NCI-H2081 treated with DMSO at 0.1 percent for 48 hours (cell line): ENCODE measurements around the gene CSF1R.

Experiments used
- DNase-seq: peaks from one replicate; lab custom pipeline; 2025; lab: John Stamatoyannopoulos, UW

Gene CSF1R

DNA sequence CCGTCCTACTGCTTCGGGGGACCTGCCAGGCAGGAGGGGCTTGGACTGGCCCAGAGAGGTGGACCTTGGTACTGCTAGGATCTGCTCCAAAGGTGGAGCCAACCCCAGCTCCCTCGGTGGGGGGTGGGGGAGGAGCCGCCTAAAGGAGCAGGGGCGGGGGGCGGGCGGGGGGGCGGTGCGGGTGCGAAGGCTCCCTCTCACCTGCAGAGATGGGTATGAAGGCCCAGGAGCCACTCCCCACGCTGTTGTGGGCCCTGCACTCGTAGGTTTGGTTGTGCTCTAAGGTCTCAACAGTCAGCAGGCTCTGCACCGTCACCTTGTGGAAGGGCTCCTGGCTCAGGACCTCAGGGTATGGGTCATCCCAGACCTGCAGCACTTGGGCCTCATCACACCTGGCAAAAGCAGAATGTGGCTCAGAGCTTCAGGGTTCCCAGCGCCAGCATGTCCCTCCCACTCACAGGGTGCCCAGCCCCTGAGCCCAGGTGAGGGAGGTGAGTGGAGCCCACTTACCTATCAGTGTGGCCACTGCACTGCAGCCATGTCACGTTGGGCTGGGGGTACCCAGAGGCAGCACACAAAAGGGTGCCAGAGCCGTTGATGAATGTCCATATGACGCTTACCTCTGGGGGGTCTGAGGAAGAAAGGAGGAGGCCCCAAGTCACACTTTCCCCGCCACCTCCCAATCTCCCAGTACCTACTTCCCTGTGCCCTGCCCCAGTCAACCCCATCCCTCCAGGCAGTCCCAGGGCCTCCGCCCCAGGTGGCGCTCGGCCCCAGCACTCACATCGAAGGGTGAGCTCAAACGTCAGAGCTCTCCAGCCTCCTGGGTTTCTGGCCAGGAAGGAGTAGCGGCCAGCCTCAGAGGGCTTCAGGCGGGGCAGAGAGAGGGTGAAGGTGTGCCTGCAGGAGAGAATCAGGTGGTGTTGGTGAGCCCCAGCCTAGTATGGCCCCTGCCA is 16.4 kb downstream of the CSF1R start:
- no peak for DNase-seq

DNA sequence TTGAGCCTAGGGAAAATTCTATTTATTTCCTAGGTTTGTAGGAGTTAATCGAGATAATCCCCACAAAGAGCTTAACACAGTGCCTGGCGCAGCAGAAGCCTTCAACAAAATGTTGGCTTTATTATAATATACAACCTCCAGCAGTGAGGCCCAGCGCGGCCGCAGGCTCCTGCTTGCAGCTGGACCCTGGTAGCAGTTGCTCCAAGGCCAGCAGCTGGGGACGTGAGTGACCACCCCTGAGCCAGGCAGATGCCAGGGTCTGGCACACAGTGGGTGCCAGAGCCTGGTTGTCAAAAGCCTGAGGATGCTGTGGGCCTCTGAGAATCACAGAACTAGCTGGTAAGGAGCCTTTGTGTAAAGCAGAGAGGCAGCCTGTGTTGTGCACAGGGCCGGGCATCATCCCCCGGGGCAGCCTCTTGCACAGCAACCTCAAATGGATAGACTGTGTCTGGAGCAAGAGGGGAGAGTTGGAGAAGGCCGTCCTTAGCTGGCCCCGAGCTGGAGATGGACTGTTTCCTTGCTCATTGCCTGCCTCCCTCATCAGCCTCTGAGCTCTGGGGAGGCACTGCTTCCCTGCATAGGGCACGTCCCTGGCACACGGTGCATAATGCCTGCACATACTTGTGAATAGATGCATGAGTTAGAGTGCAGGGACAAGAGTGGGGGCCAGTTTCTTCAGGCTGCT is 17.3 kb downstream of the CSF1R start:
- no peak for DNase-seq

DNA sequence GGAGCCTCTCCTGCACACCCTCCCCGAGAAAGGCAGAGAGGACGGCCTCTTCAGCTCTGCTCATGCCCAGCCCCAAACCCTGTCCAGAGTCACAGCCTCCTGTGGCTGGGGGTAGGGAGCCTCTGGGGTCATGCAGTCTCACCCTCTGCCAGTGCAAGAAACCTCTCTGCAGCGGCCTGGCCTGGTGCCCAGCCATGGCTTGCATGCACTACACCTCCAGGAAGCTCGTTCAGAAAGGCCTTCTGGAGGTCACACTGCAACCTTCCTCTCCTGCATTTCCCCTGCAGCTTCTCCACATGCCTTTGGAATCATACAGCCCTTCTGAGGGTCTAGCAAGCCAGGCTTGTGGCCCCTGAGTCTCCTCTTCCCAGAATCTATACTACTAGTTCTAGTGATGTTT is 17.9 kb downstream of the CSF1R start:
- no peak for DNase-seq

DNA sequence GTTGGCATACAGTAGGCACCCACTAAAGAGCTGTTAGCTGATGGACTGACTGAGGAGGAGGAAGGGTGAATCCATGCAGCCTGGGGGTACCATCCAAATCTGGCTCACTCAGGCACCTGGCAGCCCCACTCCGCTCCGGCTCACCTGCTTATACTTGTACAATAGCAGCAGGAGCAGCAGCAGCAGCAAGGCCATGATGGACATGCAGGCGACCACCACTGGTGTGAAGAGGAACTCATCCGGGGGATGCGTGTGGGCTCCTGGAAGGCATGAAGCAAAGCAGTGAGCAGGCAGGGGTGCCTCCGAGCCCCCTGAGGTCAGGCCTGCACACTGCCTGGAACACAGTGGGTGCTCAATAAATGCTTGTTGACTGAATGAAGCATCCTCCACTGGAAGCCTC is 18.3 kb downstream of the CSF1R start:
- no peak for DNase-seq

DNA sequence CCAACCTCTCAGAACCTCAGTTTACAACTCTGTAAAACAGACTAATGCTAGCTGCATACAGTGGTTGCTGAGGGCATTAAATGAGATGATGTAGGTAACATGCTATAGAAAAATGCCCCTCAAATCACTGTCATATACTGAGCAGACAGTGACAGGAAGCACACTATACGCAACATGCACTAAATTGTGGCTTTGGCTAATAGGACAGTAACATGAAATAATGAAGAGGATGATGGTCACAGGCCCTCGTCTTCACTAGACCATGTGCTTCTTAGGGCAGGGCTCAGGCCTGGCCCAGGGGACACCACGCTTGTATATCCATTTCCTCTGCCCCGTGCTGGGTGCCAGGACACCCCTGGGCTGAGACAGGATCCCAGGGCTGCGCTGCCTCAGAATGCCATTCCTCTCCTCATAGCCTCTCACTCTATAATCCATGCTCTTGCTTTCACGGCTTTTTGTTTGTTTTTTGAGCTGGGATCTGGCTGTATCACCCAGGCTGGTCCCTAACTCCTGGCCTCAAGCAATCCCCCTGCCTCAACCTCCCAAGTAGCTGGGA is 18.9 kb downstream of the CSF1R start:
- no peak for DNase-seq

DNA sequence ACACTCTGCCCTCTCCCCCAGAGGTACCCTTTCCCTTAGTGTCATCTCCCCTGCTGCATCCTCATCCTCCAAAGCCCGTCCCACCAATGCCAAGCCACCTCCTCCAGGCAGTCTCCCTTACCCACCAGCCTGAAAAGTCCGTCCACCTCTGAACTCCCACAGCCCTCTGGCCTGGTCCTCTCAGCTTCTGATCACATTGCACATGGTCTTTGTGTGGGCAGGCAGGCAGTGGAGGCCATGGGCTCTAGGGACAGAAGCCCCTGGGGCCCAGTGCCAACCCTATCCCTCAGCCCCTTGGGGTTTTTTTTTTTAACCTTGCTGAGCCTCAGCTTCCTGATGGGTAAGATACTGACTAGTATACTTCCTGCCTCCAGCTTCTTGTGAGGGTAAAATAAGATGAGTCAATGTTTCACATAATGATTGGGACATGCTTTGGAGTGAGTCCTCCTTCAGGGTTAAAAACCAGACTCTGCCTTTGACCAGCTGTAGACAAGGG is 19.4 kb downstream of the CSF1R start:
- DNase-seq: no peak

DNA sequence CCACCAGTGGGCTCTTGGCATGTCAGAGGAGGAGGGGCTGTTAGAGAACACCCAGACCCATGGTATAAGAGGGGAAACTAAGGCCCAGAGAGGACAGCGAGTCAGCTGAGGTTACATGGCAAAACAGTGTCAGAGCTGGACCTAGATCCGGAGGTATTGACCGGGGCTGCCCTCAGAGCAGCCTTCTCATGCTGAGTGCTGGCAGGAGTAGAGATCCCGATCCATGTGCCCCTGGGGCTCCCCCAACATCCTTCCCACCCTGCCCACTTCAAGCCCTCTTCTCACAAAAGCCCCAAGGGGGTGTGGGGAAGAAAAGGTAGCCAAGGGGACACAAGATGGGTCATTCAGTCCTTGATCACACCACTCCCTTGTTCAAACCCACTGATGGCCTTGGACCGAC is 19.9 kb downstream of the CSF1R start:
- DNase-seq: no peak

DNA sequence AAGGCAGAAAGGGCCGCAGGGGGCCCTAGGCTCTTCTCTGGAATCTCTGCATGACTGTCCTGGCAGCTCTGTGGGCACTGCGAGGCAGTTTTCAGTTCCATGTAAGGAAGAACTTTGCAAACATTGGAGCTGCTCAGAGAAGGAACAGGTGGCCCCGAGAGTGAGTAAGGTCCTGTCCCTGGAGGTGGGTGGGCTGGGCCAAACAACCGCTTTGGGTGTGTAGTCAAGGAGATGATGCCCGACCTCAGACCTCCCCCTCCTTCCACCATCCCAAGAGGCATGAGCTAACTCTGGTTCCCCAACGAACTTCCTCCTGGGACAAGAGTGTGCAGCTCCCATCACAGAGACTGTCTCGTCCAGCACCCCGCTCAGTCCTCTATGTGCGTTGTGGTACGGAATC is 20.5 kb downstream of the CSF1R start:
- DNase-seq: no peak

DNA sequence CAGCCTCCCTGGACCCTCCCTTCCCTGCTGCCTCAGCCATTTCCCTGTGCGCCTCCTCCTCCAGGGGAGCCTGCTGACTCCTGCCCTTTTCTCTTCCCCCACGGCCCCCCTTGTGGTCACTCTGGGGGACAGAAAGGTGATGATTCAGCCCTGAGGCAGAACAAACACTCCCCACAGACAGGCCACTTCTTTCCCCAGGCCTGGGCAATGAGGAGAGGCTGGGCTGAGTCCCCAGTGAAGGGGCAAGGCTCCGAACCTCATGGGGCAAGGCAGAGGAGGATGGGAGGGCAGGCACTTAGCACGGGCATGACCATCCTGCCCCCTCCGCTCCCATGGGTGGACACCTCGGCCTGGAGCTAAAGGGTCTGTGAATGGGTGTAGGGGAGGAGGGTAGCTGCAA is 21.0 kb downstream of the CSF1R start:
- DNase-seq: no peak

DNA sequence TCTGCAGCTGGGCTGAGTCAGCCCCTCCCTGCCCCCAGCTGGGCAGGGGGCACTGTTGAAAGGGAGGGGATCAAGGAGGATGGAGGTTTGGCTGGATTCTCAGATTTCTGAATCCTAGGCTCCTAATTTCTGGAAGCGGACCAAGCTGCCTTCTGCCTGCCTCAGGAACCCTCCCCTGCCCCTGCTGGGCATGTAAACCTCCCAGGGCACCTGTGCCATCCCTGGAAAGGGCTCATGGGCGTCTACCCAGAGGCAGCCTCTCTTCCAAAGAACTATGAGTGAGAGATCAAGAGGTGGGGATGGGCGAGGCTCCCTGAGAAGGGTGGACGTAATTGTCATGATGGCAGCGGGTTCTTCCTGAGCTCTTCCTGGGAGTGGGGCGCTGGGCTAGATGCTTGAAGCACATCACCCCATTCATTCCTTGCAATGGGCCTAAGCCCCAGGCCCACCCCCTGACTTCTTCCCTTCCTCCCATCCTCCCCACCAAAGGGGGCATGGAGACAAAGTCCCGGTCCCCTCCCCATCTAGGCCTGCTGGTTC is 21.6 kb downstream of the CSF1R start:
- no peak for DNase-seq

DNA sequence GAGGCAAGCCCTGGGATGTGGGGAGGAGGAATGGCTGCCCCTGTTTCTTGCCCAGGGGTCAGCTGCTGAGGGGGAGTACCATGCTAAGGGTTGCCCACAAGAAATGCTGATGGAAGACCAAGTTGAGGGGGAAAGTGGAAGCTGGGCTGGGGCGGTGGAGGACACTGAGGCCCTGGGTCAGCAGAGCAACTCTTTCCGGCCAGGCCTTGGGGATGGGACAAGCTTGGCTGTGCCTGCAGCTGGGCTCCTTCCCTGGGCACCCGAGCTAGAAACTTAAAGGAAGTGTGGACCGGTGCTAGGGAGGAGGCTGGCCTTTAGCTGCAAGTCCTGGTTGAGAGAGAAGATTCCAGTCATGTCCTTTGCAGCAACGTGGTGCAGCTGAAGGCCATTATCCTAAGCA is 22.7 kb downstream of the CSF1R start:
- DNase-seq: no peak

DNA sequence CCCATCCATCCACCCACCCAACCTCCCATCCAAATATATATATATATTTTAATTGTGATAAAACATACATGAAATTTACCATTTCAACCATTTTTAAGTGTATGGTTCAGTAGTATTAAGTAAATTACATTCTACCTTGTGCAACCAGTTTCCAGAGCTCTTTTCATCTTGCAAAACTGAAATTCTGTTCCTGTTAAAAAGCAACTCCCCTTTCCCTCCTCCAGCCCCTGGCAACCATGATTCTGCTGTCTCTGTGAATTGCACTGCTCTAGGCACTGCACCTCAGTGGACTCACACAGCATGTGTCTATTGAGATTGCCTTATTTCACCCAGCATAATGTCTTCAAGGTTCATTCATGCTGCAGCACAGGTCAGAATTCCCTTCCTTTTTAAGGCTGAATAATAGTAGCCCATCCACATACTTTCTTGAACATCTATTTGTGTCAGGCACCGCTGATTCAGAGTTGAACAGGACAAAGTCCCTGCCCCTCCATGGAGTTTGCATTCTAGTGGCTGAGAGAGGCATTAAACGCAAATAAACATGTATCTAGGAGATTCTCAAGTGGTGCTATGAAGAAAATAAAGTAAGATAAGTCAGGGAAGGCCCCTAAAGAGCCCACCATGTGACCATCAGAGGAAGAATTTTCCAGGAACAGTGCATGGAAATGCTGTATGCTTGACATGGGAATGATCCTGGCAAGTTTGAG is 24.0 kb downstream of the CSF1R start:
- no peak for DNase-seq

DNA sequence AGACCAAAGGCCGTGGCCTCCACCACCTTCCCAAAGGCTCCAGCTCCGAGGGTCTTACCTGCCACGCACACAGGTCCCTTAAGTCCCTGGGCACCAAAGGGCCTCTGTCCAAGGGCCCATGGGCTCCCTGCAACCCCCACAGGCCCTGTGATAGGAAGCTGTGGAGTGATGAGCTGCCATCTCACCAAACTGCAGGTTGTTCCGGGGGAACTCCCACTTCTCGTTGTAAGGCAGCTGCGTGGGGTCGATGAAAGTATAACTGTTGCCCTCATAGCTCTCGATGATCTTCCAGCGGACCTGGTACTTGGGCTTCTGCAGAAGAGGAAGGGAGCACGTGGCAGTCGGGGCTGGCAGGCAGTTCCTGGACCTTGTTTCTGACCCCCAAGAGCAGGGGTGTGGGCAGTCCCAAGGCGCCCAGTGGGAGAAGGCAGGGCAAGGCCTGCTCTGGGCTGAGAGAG is 24.8 kb downstream of the CSF1R start:
- DNase-seq: no peak

DNA sequence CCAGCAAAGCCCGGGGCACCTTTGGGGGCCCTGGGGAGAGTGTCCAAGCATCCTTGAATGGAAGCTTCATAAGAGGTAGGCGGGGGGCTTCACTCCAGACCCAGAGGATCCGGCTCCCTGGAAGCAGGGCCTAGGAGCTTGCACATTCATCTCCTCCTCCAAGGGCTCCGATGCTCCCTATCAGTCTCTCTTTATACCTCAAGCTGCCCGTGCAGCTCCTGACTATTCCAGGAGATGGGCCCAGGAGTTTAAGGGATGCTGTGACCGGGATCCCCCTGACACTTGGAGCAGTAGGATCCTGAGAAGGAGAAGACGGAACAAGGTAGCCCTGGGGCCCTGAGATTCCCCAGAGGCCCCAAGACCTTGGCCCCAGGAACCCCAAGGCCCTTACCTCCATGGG is 25.9 kb downstream of the CSF1R start:
- no peak for DNase-seq

DNA sequence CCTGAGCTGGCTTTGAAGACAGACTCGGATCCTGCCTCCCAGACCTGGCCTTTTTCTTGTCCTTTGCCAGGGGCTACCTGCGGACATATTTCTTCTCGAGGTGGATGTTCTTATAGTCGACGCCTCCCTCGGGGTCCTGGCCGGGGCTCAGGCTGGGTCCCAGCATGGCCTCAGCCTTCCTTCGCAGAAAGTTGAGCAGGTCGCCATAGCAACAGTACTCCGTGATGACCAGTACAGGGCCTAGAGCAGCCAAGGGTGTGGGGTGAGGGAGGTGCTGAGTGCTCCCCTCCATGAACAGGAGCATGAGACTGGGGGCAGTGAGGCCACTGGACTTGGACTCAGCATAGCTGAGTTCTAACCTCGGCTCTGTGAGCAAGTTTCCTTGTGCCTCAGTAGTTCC is 26.7 kb downstream of the CSF1R start:
- DNase-seq: no peak

DNA sequence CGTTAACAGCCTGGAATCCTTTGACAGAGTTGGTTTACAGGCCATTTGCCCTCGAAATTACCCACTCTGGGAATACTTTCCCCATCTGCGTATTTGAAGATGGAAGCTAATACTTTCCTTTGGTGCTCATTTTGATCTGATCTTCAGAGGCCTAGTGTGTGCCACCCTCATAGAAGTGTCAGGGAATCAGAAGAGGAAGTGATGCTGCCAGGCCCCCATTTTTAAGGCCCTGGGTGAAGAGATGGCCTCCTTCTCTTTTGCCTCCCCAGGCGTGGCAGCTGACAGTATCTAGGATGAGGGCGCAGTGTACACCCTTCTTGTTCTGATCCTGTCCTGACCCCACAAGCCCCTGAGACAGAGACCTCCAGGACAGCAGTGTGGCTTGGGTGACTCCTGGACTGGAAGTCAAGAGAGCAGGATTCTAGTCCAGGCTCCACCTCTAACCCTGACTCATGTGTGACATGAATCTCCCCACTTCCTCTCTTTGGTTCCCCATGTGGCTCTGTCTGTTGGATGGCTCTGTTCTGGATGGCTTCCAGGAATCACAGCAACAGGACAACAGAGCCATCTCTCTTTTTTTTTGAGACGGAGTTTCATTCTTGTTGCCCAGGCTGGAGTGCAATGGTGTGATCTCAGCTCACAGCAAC is 27.8 kb downstream of the CSF1R start:
- no peak for DNase-seq

DNA sequence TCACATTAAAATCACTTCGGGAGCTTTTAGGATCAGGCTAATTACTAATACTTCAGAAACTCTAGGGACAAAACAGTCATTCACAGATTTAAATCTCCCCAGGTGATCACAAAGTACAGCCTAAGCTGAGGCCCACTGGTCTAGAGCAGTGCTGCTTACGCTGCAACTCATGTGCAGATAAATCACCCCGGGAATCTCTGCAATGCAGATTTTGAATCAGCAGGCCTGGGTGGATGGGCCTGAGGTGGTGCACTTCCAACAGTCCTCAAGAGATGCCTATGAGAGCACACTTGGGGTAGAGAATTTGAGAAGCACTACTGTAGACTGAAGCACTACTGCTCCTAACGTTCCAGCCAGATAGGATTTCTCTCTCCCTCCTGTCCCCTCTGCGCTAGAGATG is 28.4 kb downstream of the CSF1R start:
- no peak for DNase-seq

DNA sequence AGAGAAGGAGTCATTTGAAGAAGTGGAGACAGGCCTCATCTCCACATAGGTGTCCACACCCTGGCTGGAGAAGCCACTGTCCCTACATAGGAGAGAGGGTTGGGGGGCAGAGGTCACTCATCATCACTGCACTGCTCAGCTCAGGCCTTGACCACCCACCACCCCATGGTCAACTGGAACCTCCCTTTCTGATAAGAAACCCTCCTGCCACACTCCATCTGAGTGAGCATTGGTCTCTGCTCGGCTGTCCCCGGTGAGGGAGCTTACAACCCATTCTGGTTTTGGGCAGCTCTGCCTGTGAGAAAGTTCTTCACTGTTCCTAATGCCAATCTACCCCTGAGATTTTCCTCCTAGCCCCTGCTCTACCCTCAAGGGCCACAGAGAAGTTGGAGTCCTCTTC is 28.8 kb downstream of the CSF1R start:
- DNase-seq: no peak

DNA sequence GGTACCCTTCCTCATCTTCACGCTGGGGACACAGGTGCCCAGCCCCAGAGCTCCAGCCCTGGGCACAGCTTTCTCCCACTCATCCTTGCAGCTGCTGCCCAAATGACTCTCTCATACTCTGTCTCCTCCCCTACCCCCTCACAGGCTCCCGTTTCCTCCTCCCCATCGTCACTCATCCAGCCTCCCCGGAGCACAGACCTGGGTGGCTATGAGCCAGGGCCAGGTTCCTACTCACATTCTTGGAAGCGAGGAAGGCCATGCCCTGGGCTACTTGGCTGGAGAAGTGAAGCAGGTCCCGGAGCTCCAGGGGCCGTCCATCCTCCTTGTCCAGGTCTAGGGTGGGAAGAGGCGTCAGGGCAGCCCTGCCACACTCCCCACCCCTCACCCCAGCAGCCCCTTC is 29.3 kb downstream of the CSF1R start:
- DNase-seq: no peak

DNA sequence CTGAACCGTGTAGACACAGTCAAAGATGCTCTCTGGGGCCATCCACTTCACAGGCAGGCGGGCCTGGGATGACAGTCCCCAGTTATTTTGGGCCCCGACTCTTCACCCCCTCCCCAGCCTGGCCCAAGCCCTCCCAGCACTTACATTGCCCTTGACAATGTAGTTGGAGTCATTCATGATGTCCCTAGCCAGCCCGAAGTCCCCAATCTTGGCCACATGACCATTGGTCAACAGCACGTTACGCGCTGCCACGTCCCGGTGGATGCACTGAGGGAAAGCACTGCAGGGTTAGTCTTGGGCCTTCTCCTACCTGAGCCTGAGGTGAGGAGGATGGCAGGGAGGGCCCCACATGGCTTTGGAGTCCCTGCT is 30.3 kb downstream of the CSF1R start:
- no peak for DNase-seq

DNA sequence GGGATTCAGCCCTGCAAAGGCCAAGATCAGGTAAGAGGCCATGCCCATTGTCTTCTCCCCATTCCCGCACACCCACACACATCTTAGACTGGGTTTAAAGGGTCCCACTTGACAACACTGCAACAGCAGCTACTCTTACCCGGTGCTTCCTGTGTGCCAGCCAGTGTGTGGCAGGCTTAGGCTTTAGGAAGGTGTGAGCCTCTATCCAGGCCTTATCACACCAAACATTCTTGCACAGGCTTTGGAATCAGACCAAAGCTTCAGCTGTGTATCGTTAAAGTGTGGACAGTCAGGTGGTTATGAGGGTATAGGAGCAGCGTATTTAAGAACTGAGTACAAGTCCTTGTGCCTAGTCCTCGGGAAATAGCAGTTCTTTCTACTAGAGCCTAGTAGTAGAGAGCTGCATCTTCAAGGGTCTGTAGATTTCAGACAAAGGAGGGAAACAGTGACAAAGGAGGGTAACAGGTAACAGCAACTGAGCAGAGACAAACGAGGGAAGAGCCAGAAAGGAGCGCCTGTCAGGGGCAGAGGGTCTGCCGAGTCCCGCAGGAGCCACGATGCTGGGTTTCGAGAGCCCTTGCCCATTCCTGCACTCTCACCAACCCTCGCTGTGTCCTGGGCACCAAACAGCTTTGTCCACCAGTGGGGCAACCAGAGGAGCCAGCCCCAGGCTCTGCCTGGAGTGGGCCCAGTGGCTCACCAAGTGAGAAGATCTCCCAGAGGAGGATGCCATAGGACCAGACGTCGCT is 30.9 kb downstream of the CSF1R start:
- no peak for DNase-seq
